Measurements from ENCODE around the gene LEFTY2.
"Not testable (repeated sequence)": the region's sequence is repeated elsewhere in the genome, so short reads cannot be mapped to it uniquely, and the experiment has no call there.

Gene LEFTY2

GRCh38 chr1:225953315-225953714, 12.3 kb upstream of the LEFTY2 start:
- no peak for DNase-seq (ENCODE audit: low read depth in 2 of 2)

DNA sequence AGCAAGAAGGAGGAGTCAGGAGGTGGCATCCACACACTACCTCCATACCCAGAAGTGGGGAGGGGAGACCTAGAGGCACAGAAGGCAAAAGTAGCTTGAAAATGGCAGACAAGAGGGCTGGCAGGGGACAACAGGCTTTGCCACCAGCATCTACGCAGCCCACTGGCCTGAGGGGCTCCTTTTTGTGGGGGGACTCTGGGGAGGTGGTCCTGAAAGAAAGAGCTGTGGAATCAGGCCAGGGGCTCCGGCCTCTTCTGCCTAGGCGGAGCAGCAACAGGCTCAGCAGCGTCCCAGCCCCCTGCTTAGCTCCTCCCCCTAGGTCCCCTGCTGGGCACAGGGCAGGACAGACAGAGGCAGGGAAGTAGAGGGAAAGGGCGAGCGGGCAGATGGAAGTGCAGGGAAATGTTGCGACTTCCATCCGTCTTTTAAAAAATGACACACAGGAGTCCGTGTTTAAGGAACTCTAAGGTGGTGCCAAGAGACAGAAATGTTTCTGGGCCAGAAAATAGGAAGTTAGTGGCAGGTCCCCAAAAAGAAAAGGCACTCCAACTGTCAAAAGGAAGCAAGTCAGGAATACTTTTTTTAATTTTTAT, 10.0 kb upstream of the LEFTY2 start:
- no peak for DNase-seq (ENCODE audit: low read depth in 2 of 2)

DNA sequence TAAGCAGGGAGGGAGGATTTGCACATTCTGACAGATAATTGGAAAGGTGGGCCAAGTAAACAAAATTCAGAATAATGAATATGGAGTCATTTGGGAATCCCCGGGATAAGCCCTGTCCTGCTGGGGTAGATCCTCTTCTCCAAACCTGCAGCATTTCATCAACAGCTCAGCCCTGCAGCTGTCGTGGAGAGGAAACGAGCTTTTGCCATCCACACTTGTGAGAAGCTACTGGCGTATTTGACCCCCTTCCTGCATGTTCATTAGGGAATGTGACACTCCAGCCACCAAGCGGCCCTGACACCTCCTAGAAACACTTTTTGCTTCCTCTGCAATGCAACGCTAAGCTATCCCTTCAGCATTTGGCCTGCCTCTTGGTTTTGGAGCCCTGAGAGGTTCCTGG, 8.0 kb upstream of the LEFTY2 start:
- no peak for DNase-seq (ENCODE audit: low read depth in 2 of 2)

- DNase-seq (ENCODE audit: low read depth in 2 of 2) = no peak
Observed at GRCh38 chr1:225946803-225947202, 5.8 kb upstream of the LEFTY2 start.

DNA sequence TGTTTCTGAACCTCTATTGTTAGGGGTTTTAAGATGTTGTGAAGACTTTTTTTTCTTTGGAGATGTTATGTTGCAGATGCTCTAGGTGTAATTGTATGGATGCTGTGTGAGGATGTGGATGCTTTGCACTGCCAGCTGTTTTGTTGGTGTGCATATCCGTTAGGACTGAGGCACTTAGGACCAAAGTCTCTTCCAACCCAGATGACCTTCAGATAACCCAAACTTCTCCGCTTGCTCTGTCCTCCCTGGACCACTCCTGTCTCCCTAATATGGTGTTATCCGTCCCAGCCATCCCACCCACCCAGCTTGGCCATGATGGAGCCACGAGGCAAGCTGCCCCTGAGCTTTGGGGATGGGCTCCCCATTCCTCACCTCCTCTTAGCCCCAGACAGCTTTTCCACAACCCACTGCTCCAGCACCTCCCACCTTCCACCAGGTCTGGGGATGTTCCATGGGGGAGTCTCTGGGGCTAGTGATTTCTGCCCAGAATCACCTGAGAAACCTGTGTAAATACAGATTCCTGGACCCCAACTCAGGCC, 5.1 kb upstream of the LEFTY2 start:
- DNase-seq (ENCODE audit: low read depth in 2 of 2) = no peak

DNA sequence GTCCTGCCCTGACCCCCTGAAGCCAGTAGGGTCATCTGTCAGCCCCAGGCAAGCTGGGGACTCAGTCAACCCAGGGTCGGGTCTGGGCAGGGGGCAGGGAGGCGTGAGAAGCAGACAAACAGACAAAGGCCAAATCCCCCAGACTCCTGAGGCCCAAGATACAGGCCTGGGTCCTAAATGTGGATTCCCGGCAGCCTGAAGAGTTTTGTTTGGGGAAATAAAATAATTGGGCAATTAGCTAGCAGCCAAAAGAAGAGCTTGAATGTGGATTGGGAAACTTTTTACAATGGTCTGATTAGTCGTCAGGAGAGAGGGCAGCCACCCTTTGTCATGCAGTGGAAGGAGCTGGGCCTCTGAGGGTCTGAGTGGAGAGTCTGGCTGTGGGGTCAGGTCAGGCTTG, 4.5 kb upstream of the LEFTY2 start:
- no peak for DNase-seq (ENCODE audit: low read depth in 2 of 2)

DNA sequence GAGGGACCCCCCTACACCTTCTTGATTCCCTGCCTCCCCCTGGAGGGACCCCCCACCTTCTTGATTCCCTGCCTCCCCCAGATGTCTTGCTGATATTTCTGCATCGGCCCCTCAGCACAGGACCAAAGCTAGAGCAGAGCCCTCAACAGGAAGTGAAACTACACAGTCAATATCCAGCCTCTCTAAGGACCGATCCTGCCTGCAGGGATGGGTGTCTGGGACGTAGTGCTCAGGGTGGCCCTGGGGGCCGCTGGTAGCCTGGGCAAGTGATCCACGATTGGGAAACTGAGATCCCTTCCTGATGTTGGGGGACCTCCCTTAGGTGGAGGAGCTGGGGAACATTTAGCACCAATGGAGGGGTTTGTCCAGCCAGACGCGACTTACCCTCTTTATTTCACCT, 3.9 kb upstream of the LEFTY2 start:
- DNase-seq (ENCODE audit: low read depth in 2 of 2) = no peak

DNA sequence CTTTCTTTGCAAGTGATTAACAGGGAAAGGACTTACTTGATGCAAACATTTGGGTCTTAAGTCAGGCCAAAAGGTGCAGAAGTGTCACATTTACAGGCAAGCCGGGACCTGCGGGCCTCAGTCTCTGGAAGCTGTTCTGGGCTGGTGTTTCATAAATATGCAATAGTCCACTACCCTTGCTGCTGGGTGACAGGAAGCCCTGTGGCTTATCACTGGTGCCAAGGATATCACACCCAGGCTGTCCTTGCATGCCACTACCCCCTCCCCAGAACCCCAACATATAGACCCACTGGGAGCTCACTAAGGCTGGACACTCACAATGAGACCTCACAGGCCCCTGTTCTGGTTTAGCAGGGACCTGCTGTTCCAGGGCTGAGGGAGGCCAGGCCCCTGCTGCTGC, 3.4 kb upstream of the LEFTY2 start:
- DNase-seq (ENCODE audit: low read depth in 2 of 2) = no peak

DNA sequence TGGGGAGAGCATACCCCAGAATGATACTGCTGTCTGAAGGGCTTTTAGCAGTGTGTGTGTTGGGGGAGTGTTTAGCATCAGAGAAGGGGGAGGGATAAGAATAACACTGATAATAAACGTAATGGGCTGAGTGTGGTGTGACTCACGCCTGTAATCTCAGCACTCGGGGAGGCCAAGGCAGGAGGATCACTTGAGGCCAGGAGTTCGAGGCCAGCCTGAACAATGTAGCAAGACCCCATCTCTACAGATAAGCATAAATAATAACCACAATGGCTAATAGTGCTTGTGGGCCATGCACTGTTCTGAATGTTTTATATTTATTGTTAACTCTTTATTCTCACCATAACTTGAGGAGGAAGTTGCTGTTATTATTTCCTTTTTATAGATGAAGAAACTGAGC, 2.6 kb upstream of the LEFTY2 start:
- no peak for DNase-seq (ENCODE audit: low read depth in 2 of 2)

- no peak for DNase-seq (ENCODE audit: low read depth in 2 of 2)
Observed at GRCh38 chr1:225942574-225942973, 1.6 kb upstream of the LEFTY2 start.

DNA sequence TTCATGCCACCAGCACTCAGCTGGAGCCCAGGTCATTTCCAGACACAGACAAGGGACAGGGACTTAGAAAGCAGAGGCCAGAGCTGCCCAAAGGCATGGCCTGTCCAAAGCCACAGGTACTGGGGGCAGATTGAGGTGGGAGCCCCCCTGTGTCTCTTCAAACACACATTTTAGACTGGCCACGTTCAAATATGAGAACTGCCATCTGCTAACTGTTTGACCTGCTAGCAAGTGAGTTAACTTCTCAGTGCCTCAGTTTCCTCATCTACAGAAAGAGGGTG, 862 bp upstream of the LEFTY2 start:
- no peak for DNase-seq (ENCODE audit: low read depth in 2 of 2)

DNA sequence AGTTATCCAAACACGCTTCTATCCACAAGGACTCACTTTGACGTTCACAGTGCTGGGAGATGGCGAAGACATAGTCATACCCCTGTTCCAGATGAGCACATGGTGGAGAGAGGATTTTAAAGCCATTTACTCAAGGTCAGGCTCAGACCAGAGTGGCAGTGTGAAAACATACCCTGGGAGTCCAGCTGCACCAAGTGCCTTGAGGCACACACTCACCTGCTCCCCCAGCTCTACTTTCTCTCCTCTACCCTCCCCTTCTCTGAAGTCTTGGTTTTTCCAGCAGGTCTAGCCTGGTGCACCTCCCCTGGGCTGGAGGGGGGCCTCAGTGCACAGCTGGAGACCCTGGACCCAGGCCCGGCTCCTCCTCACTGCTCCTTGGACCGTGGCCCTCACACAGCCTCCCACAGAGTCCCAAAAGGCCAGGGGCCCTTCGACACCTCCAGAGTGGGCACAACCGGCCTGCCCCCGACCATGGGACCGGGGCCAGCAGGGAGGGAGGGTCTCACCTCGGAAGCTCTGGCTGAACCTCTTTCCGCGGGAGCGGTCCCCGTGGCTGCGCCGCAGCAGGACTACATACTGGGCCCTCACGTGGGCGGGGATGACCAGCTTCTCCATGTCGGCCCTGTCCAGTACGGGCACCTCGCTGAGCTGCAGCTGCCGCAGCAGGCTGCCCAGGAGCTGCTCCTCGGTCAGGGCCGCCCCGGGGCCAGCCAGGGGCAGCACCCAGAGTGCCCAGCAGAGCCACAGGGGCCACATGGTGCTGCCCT, 452 bp downstream of the LEFTY2 start:
- no peak for DNase-seq (ENCODE audit: low read depth in 2 of 2)

DNA sequence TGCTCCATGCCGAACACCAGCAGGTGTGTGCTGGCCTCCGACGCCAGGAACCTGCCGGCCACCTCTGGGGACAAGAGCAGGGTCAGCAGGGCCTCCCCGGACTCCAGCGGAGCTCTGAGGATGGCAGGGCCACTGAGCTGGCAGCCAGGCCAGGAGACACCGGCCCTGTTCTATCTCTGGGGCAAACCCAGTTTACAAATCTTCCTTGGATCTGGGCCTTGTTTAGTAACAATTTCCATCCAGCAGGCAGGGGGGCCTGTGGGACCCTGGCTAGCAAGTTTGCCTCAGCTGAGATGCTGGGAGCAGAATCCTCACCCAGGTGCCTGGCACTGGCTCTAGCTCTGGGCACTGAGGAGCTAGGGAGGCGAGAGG, 1.1 kb downstream of the LEFTY2 start:
- DNase-seq (ENCODE audit: low read depth in 2 of 2) = not testable (repeated sequence)

DNA sequence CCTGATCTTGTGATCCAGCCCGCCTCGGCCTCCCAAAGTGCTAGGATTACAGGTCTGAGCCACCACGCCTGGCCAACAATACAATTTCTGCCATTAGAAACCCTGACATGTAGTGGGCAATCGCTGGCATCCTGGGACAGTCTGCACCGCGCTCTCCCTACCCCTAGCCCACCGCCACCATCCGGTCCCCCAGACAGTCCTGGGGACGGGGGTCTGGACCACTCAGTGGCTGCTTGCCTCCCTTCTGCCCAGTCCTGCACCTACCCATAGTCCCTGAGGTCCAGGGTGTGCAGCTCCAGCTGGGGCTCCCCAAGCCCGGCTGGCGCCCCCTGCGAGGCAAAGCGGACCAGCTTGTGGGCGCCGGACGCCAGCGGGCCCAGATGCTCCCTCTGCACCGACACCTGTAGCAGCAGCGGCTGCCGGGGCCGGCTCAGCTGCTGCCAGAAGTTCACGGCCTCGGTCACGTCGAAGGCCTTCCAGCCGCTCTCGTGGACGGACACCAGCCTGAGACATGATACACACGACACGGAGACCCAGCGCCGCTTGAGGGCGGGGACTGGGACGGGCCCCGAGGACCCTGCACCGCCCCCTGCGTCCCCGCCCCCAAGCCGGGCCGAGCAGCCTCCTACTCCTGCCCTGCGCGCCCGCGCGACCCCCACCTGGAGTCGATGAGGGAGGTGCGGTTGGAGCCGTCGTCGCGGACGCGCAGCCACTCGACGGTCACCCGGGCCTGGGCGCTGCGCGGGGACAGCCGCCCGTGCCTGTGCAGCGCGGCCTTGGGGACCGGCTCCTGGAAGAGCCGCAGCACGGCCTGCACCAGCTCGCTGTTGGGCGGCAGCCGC, 1.7 kb downstream of the LEFTY2 start:
- DNase-seq (ENCODE audit: low read depth in 2 of 2) = not testable (repeated sequence)

GRCh38 chr1:225937048-225937968, 3.7 kb downstream of the LEFTY2 start:
- DNase-seq (ENCODE audit: low read depth in 2 of 2) = no peak

DNA sequence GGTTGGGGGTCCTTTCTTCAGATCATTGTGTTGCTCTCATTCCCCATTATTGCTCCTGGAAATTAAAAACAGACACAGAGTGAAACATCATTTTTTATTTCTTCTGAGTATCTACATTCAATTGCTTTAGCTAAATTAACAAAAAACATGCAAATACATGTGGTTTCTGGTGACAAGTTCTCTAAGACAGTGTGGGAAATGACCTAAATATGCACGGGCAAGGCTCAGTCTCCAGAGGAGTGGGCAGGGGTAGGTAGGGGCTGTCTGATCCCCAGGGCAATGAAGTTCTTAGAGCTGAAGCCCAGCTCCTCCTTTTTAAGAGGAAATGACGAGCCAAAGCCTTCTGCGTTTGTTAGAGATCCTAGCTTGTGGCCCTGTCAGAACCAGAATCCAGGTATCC, 4.5 kb downstream of the LEFTY2 start:
- DNase-seq (ENCODE audit: low read depth in 2 of 2) = no peak

- not testable (repeated sequence) for DNase-seq (ENCODE audit: low read depth in 2 of 2)
Observed at GRCh38 chr1:225936086-225936485, 4.9 kb downstream of the LEFTY2 start.

DNA sequence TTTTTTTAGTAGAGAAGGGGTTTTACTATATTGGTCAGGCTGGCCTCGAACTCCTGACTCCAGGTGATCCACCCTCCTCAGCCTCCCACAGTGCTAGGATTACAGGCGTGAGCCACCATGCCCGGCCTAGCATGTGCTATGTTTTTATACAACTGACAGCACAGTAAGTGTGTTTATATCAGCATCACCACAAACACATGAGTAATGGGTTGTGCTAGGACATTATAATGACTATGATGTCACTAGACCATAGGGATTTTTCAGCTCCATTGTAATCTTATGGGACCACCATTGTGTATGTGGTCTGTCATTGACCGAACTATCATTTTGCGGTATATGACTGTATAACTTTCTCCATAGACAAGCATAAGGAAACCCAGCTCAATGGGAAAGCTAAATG, 6.3 kb downstream of the LEFTY2 start:
- no peak for DNase-seq (ENCODE audit: low read depth in 2 of 2)

- no peak for DNase-seq (ENCODE audit: low read depth in 2 of 2)
Observed at GRCh38 chr1:225933072-225933471, 7.9 kb downstream of the LEFTY2 start.

GRCh38 chr1:225931270-225932136, 9.5 kb downstream of the LEFTY2 start:
- no peak for DNase-seq (ENCODE audit: low read depth in 2 of 2)

DNA sequence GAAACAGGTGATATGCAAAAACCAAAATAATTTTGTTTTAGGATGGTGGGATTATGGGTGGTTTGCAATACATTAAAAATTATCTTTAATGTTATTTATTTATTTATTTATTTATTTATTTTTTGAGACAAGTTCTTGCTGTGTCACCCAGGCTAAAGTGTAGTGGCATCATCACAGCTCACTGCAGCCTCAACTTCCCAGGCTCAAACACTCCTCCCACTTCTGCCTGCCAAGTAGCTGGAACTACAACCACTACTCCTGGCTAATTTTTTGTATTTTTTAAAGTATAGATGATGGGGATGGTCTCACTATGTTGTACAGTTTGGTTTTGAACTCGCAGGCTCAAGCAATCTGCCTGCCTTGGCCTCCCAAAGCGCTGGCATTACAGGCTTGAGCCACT, 10.5 kb downstream of the LEFTY2 start:
- DNase-seq (ENCODE audit: low read depth in 2 of 2) = no peak
